GM10266 (cell line): ENCODE measurements around the gene AP3B1.
A peak's percentile ranks its signal among the peaks of the same experiment; 100 is the strongest.

Experiments
- DNase-seq: peaks from one replicate; pipeline ENCODE4 v3.0.0; 2012; ENCODE audit errors: extremely low spot score
- CTCF ChIP-seq: IDR thresholded peaks from 2 replicates; pipeline ENCODE4 v1.5.1; 2012; ENCODE audit warnings: mild to moderate bottlenecking, low read depth; ENCODE audit not compliant: control insufficient read depth, insufficient read depth; ENCODE audit errors: missing control alignments

AP3B1 gene

GRCh38 chr5:78109891-78110324, 184.6 kb downstream of the AP3B1 start:
- DNase-seq: peak; percentile 28
- TF ChIP-seq CTCF: no peak

- TF ChIP-seq CTCF: no peak
- no peak for DNase-seq
These were observed 185.9 kb downstream of the AP3B1 start for GRCh38 chr5:78108564-78108963.

GRCh38 chr5:78103232-78103918, 191.1 kb downstream of the AP3B1 start:
- no peak for DNase-seq
- no peak for TF ChIP-seq CTCF

- TF ChIP-seq CTCF: no peak
- DNase-seq: no peak
These were observed 192.0 kb downstream of the AP3B1 start for GRCh38 chr5:78102500-78102899.

GRCh38 chr5:78095125-78095524, 199.4 kb downstream of the AP3B1 start:
- no peak for DNase-seq
- no peak for TF ChIP-seq CTCF

GRCh38 chr5:78090002-78090401, 204.5 kb downstream of the AP3B1 start:
- no peak for TF ChIP-seq CTCF
- DNase-seq: no peak

GRCh38 chr5:78078858-78079257, 215.6 kb downstream of the AP3B1 start:
- TF ChIP-seq CTCF: no peak
- DNase-seq: no peak
